HuH-7.5 (cell line): ENCODE data around the gene ZFAND6.
"Not testable (repeated sequence)": the region's sequence is repeated elsewhere in the genome, so short reads cannot be mapped to it uniquely, and the experiment has no call there.

Experiments
- DNase-seq: peaks from one replicate; pipeline ENCODE4 v3.0.0; 2011; ENCODE audit warnings: low spot score

Gene ZFAND6

GRCh38 chr15:80099241-80099640, 39.8 kb downstream of the ZFAND6 start:
- DNase-seq: no peak

- DNase-seq: not testable (repeated sequence)
Observed at GRCh38 chr15:80099662-80100061, 40.2 kb downstream of the ZFAND6 start.

GRCh38 chr15:80100247-80100646, 40.8 kb downstream of the ZFAND6 start:
- no peak for DNase-seq

- DNase-seq: no peak
Observed at GRCh38 chr15:80105193-80105592, 45.7 kb downstream of the ZFAND6 start.

GRCh38 chr15:80105595-80105994, 46.1 kb downstream of the ZFAND6 start:
- DNase-seq: no peak

GRCh38 chr15:80106051-80106450, 46.6 kb downstream of the ZFAND6 start:
- no peak for DNase-seq

- no peak for DNase-seq
Observed at GRCh38 chr15:80107204-80107603, 47.7 kb downstream of the ZFAND6 start.

- no peak for DNase-seq
Observed at GRCh38 chr15:80107774-80108173, 48.3 kb downstream of the ZFAND6 start.

GRCh38 chr15:80109388-80109787, 49.9 kb downstream of the ZFAND6 start:
- no peak for DNase-seq

GRCh38 chr15:80110920-80111319, 51.4 kb downstream of the ZFAND6 start:
- DNase-seq: no peak

GRCh38 chr15:80114114-80114513, 54.6 kb downstream of the ZFAND6 start:
- DNase-seq: no peak

- no peak for DNase-seq
Observed at GRCh38 chr15:80115021-80115420, 55.5 kb downstream of the ZFAND6 start.

- DNase-seq: no peak
Observed at GRCh38 chr15:80118956-80119355, 59.5 kb downstream of the ZFAND6 start.

- no peak for DNase-seq
Observed at GRCh38 chr15:80120636-80121035, 61.2 kb downstream of the ZFAND6 start.

GRCh38 chr15:80121546-80121945, 62.1 kb downstream of the ZFAND6 start:
- DNase-seq: no peak

- no peak for DNase-seq
Observed at GRCh38 chr15:80123034-80123433, 63.6 kb downstream of the ZFAND6 start.

GRCh38 chr15:80127253-80127652, 67.8 kb downstream of the ZFAND6 start:
- DNase-seq: not testable (repeated sequence)

- no peak for DNase-seq
Observed at GRCh38 chr15:80127911-80128310, 68.4 kb downstream of the ZFAND6 start.

GRCh38 chr15:80132382-80132781, 72.9 kb downstream of the ZFAND6 start:
- DNase-seq: no peak

- DNase-seq: no peak
Observed at GRCh38 chr15:80136854-80137253, 77.4 kb downstream of the ZFAND6 start.

GRCh38 chr15:80138961-80139360, 79.5 kb downstream of the ZFAND6 start:
- DNase-seq: no peak

GRCh38 chr15:80140909-80141308, 81.4 kb downstream of the ZFAND6 start:
- DNase-seq: no peak

- no peak for DNase-seq
Observed at GRCh38 chr15:80141916-80142598, 82.6 kb downstream of the ZFAND6 start.

GRCh38 chr15:80142646-80143045, 83.2 kb downstream of the ZFAND6 start:
- no peak for DNase-seq
